Measurements from ENCODE around the gene SORCS1. TPM values are rescaled to one million over a fixed set of nuclear protein-coding genes. Genes with fewer than 3 reads are reported as not detected.

Gene SORCS1
- polyA plus RNA-seq, 1 experiment: 0.02 TPM

DNA sequence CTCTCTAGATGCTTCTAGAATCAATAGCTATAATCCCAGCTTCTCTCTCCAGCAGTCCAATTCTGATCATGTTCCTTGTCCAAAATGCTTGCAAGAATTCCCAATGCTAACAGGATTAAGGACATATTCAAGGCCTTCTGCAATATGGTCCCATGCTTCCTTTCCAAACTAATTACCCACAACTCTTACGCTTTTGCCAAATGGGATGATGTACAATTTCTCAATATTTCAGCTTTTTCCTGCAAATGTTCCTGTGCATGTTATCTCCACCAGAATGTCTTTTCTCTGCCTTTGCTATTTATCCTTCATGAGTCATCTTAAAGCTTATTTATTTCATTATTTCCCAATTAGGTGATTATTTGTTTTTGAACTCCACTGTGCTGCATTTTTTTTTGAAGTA, 556.4 kb downstream of the SORCS1 start:
- TF ChIP-seq, protein P1, sequence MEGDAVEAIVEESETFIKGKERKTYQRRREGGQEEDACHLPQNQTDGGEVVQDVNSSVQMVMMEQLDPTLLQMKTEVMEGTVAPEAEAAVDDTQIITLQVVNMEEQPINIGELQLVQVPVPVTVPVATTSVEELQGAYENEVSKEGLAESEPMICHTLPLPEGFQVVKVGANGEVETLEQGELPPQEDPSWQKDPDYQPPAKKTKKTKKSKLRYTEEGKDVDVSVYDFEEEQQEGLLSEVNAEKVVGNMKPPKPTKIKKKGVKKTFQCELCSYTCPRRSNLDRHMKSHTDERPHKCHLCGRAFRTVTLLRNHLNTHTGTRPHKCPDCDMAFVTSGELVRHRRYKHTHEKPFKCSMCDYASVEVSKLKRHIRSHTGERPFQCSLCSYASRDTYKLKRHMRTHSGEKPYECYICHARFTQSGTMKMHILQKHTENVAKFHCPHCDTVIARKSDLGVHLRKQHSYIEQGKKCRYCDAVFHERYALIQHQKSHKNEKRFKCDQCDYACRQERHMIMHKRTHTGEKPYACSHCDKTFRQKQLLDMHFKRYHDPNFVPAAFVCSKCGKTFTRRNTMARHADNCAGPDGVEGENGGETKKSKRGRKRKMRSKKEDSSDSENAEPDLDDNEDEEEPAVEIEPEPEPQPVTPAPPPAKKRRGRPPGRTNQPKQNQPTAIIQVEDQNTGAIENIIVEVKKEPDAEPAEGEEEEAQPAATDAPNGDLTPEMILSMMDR (IDR thresholded peaks at IDR 0.05; ENCODE audit: low read depth, low read length): no peak
- ChIA-PET CTCF (interaction anchor here (1.1 kb wide), 1 partner anchor 18 kb away, joined by 3 read pairs; no protein-coding TSS in a partner anchor), POLR2A (interaction anchor here (0.7 kb wide), 1 partner anchor 50 kb away, joined by 3 read pairs; no protein-coding TSS in a partner anchor)
- no peak for DNase-seq (ENCODE audit: low read depth, low spot score)
- no peaks in the 10 kb centered on the region for H3K27me3 ChIP-seq (ENCODE audit: control insufficient read depth, insufficient read depth, low read length)
- no peak overlapping the region for H3K4me3 ChIP-seq (ENCODE audit: low read depth, low read length)
- peaks cover 2% of the 10 kb centered on the region for H3K9me3 ChIP-seq (ENCODE audit: control insufficient read depth, insufficient read depth, low read length)
- no peak overlapping the region for H3K27ac ChIP-seq (ENCODE audit: low read depth, low read length)

DNA sequence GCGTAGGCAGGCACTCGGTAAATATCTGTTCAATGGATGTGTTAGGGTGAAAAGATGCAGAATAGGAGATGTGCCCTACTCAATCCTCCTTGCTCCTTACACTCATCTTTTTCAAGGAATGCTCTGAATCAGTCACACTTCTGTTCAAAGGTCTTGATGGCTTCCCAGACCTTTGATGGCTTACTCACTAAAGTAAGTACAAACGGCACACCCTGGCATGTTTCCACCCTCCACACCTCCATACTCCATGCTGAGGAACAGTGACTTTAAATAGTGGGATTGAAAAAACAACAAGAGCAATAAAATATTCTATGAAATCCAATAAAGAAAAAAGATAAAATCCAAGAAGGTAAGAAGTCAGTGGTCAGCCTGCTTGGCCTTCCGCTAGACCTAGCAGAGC, 569.2 kb downstream of the SORCS1 start:
- Histone ChIP-seq H3K9me3 (ENCODE audit: control insufficient read depth, insufficient read depth, low read length) (peaks cover 9% of the 10 kb centered on the region; the same call in 1 of the 2 replicates), H3K4me3 (ENCODE audit: low read depth, low read length) (no peak overlapping the region), H3K27me3 (ENCODE audit: control insufficient read depth, insufficient read depth, low read length) (no peaks in the 10 kb centered on the region), H3K27ac (ENCODE audit: low read depth, low read length) (no peak overlapping the region)
- no peak for DNase-seq (ENCODE audit: low read depth, low spot score)
- TF ChIP-seq, protein P1 (IDR thresholded peaks at IDR 0.05; ENCODE audit: low read depth, low read length): no peak
- POLR2A ChIA-PET: no interaction called here
- CTCF ChIA-PET: no interaction called here

DNA sequence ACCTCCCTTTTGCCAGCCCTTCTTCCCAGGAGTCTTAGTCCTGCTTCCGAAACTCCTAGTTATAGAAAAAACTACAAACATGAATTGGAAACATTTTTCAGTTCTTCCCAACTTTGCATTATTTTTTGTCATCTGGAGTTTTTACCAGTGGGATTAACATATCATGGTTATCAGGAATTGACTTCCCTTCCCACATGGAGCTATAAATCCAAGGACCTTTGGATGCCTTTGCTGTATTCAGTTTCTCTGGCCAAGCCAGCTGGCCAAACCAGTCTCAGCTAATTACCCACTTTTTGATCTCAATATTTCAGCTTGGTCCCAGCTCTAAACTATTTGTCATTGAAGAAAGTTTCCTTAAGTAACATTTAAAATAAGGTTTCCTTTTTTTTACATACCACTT, 570.6 kb downstream of the SORCS1 start:
- CTCF ChIA-PET: no interaction called here
- H3K9me3 ChIP-seq (ENCODE audit: control insufficient read depth, insufficient read depth, low read length): peaks cover 9% of the 10 kb centered on the region; the same call in 1 of the 2 replicates
- no peak overlapping the region for H3K27ac ChIP-seq (ENCODE audit: low read depth, low read length)
- DNase-seq (ENCODE audit: low read depth, low spot score): no peak
- no peak overlapping the region for H3K4me3 ChIP-seq (ENCODE audit: low read depth, low read length)
- POLR2A ChIA-PET: no interaction called here
- H3K27me3 ChIP-seq (ENCODE audit: control insufficient read depth, insufficient read depth, low read length): no peaks in the 10 kb centered on the region
- TF ChIP-seq, protein P1 (IDR thresholded peaks at IDR 0.05; ENCODE audit: low read depth, low read length): no peak

DNA sequence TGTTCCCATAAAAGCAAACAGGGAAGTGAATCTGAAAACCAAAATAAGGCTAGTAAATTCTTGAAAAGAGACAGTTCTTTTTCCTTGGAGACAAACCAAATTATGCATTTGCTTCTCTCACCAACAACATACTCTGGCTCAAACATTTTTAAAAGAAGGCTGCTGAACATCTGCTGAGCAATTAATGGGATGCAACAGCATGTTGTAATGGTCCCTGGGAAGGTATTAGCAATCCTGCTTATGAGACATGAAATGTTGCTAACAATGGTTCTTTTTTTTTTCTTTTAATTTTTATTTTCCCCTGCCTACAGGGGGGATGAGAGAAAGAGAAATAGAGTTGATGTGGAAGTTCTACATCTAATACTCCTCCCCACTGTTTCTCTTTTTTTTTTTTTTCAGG, 572.1 kb downstream of the SORCS1 start:
- H3K27me3 ChIP-seq (ENCODE audit: control insufficient read depth, insufficient read depth, low read length): no peaks in the 10 kb centered on the region
- POLR2A ChIA-PET: no interaction called here
- CTCF ChIA-PET: no interaction called here
- TF ChIP-seq, protein P1 (IDR thresholded peaks at IDR 0.05; ENCODE audit: low read depth, low read length): no peak
- no peak for DNase-seq (ENCODE audit: low read depth, low spot score)
- H3K9me3 ChIP-seq (ENCODE audit: control insufficient read depth, insufficient read depth, low read length): peaks cover 9% of the 10 kb centered on the region
- no peak overlapping the region for H3K4me3 ChIP-seq (ENCODE audit: low read depth, low read length)
- H3K27ac ChIP-seq (ENCODE audit: low read depth, low read length): no peak overlapping the region

DNA sequence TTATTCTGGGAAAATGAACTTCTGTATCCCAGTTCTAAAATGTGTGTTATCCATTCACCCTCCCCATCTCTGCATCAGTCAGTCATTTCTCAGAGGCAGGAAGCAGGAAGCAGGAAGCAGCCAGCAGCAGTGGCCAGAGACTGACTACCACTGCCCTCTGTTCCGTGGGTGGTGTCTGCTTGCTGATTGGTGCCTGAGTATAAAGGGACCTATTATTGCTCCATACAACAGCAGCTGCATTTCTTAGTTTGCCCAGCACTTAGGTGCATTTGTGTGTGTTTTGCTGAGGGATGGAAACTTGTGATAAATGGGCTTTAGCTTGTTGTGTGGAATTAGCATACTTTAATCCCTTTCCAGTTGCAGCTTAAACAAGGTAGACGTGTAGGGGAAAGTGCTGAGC, 582.2 kb downstream of the SORCS1 start:
- CTCF ChIA-PET: interaction anchor here (1.0 kb wide), 1 partner anchor 11 kb away, joined by 3 read pairs; no protein-coding TSS in a partner anchor
- DNase-seq (ENCODE audit: low read depth, low spot score): no peak
- Histone ChIP-seq H3K4me3 (ENCODE audit: low read depth, low read length) (no peak overlapping the region), H3K9me3 (ENCODE audit: control insufficient read depth, insufficient read depth, low read length) (peaks cover 4% of the 10 kb centered on the region; the same call in 1 of the 2 replicates), H3K27ac (ENCODE audit: low read depth, low read length) (no peak overlapping the region), H3K27me3 (ENCODE audit: control insufficient read depth, insufficient read depth, low read length) (no peaks in the 10 kb centered on the region)
- POLR2A ChIA-PET: no interaction called here
- TF ChIP-seq, protein P1 (IDR thresholded peaks at IDR 0.05; ENCODE audit: low read depth, low read length): no peak

All from AG04450 (cell line).